ENCODE data around the gene ANKRD18A.
A peak's percentile ranks its signal among the peaks of the same experiment; 100 is the strongest.

ANKRD18A gene

GRCh38 chr9:38642951-38643814 lies 22.8 kb upstream of the ANKRD18A start:
- in situ Hi-C loops (cut with MboI; ENCODE audit: low sequenced_read_pairs) = no loop called here
- Histone ChIP-seq H3K36me3 (replicated peaks) (no peaks in the 10 kb centered on the region), H3K27me3 (ENCODE audit: low read depth) (no peaks in the 10 kb centered on the region), H3K4me3 (no peak overlapping the region), H3K4me1 (no peaks in the 10 kb centered on the region), H3K9me3 (no peaks in the 10 kb centered on the region)
- DNase-seq (ENCODE audit: low spot score in 2 of 2) = no peak

GRCh38 chr9:38641985-38642864 lies 21.8 kb upstream of the ANKRD18A start:
- Histone ChIP-seq H3K4me1 (no peaks in the 10 kb centered on the region), H3K27me3 (ENCODE audit: low read depth) (no peaks in the 10 kb centered on the region), H3K36me3 (replicated peaks) (no peaks in the 10 kb centered on the region), H3K9me3 (no peaks in the 10 kb centered on the region), H3K4me3 (no peak overlapping the region)
- in situ Hi-C loops (cut with MboI; ENCODE audit: low sequenced_read_pairs) = no loop called here
- DNase-seq (ENCODE audit: low spot score in 2 of 2) = peak; percentile 63 to 65

- Histone ChIP-seq H3K27me3 (ENCODE audit: low read depth) (no peaks in the 10 kb centered on the region), H3K4me1 (no peaks in the 10 kb centered on the region), H3K36me3 (replicated peaks) (no peaks in the 10 kb centered on the region), H3K9me3 (no peaks in the 10 kb centered on the region), H3K4me3 (no peak overlapping the region)
- no peak for DNase-seq (ENCODE audit: low spot score in 2 of 2)
- in situ Hi-C loops (cut with MboI; ENCODE audit: low sequenced_read_pairs) = no loop called here
These were observed 20.7 kb upstream of the ANKRD18A start for GRCh38 chr9:38641142-38641541.

GRCh38 chr9:38639577-38639940 lies 19.2 kb upstream of the ANKRD18A start:
- Histone ChIP-seq H3K36me3 (replicated peaks) (no peaks in the 10 kb centered on the region), H3K4me1 (no peaks in the 10 kb centered on the region), H3K27me3 (ENCODE audit: low read depth) (no peaks in the 10 kb centered on the region), H3K4me3 (no peak overlapping the region), H3K9me3 (no peaks in the 10 kb centered on the region)
- DNase-seq (ENCODE audit: low spot score in 2 of 2) = no peak
- in situ Hi-C loops (cut with MboI; ENCODE audit: low sequenced_read_pairs) = loop anchor here (10.0 kb wide), 1 partner anchor 65 kb away; no protein-coding TSS in a partner anchor

- H3K4me1 ChIP-seq = no peaks in the 10 kb centered on the region
- no peaks in the 10 kb centered on the region for H3K27me3 ChIP-seq (ENCODE audit: low read depth)
- no peak for DNase-seq (ENCODE audit: low spot score in 2 of 2)
- no peak overlapping the region for H3K4me3 ChIP-seq
- no peaks in the 10 kb centered on the region for H3K9me3 ChIP-seq
- in situ Hi-C loops (cut with MboI; ENCODE audit: low sequenced_read_pairs) = loop anchor here (10.0 kb wide), 1 partner anchor 66 kb away; no protein-coding TSS in a partner anchor
- no peaks in the 10 kb centered on the region for H3K36me3 ChIP-seq (replicated peaks)
These were observed 18.6 kb upstream of the ANKRD18A start for GRCh38 chr9:38638881-38639576.

GRCh38 chr9:38634315-38634714 lies 13.9 kb upstream of the ANKRD18A start:
- Histone ChIP-seq H3K9me3 (no peaks in the 10 kb centered on the region), H3K36me3 (replicated peaks) (no peaks in the 10 kb centered on the region), H3K27me3 (ENCODE audit: low read depth) (no peaks in the 10 kb centered on the region), H3K4me3 (no peak overlapping the region), H3K4me1 (peaks cover 5% of the 10 kb centered on the region; the same call in 1 of the 2 replicates)
- in situ Hi-C loops (cut with MboI; ENCODE audit: low sequenced_read_pairs) = loop anchor here (10.0 kb wide), 1 partner anchor 70 kb away; no protein-coding TSS in a partner anchor
- no peak for DNase-seq (ENCODE audit: low spot score in 2 of 2)

- H3K4me1 ChIP-seq = peaks cover 5% of the 10 kb centered on the region; the same call in 1 of the 2 replicates
- peaks cover 5% of the 10 kb centered on the region; the same call in 1 of the 2 replicates for H3K9me3 ChIP-seq
- H3K36me3 ChIP-seq (replicated peaks) = no peaks in the 10 kb centered on the region; the same call in none of the 2 replicates
- in situ Hi-C loops (cut with MboI; ENCODE audit: low sequenced_read_pairs) = no loop called here
- no peak overlapping the region for H3K4me3 ChIP-seq
- H3K27me3 ChIP-seq (ENCODE audit: low read depth) = no peaks in the 10 kb centered on the region
- no peak for DNase-seq (ENCODE audit: low spot score in 2 of 2)
These were observed 9.1 kb upstream of the ANKRD18A start for GRCh38 chr9:38629511-38629910.

GRCh38 chr9:38626006-38626405 lies 5.6 kb upstream of the ANKRD18A start:
- Histone ChIP-seq H3K4me1 (no peaks in the 10 kb centered on the region), H3K9me3 (peaks cover 10% of the 10 kb centered on the region), H3K36me3 (replicated peaks) (no peaks in the 10 kb centered on the region; the same call in none of the 2 replicates), H3K4me3 (no peak overlapping the region), H3K27me3 (ENCODE audit: low read depth) (no peaks in the 10 kb centered on the region)
- no peak for DNase-seq (ENCODE audit: low spot score in 2 of 2)
- in situ Hi-C loops (cut with MboI; ENCODE audit: low sequenced_read_pairs) = no loop called here

- H3K27me3 ChIP-seq (ENCODE audit: low read depth) = no peaks in the 10 kb centered on the region
- peak overlapping the region; percentile 65 for H3K4me3 ChIP-seq
- peaks cover 10% of the 10 kb centered on the region for H3K9me3 ChIP-seq
- no peak for DNase-seq (ENCODE audit: low spot score in 2 of 2)
- no peaks in the 10 kb centered on the region; the same call in none of the 2 replicates for H3K36me3 ChIP-seq (replicated peaks)
- in situ Hi-C loops (cut with MboI; ENCODE audit: low sequenced_read_pairs) = no loop called here
- H3K4me1 ChIP-seq = peaks cover 4% of the 10 kb centered on the region; the same call in 1 of the 2 replicates
These were observed 2.6 kb upstream of the ANKRD18A start for GRCh38 chr9:38622951-38623350.

- DNase-seq (ENCODE audit: low spot score in 2 of 2) = peak; percentile 42 to 62
These were observed 1.9 kb upstream of the ANKRD18A start for GRCh38 chr9:38622288-38622674.

GRCh38 chr9:38621434-38622287 lies 1.3 kb upstream of the ANKRD18A start:
- in situ Hi-C loops (cut with MboI; ENCODE audit: low sequenced_read_pairs) = no loop called here
- H3K36me3 ChIP-seq (replicated peaks) = no peaks in the 10 kb centered on the region; the same call in none of the 2 replicates
- H3K4me3 ChIP-seq = peak overlapping the region; percentile 65
- peaks cover 10% of the 10 kb centered on the region; the same call in 1 of the 2 replicates for H3K4me1 ChIP-seq
- H3K9me3 ChIP-seq = peaks cover 10% of the 10 kb centered on the region
- DNase-seq (ENCODE audit: low spot score in 2 of 2) = peak in 1 of 2 experiments; percentile 46
- H3K27me3 ChIP-seq (ENCODE audit: low read depth) = no peaks in the 10 kb centered on the region

More at GRCh38 chr9:38622288-38622674, 1.9 kb upstream of the ANKRD18A start:
- Histone ChIP-seq H3K36me3 (replicated peaks) (no peaks in the 10 kb centered on the region; the same call in none of the 2 replicates), H3K4me3 (peak overlapping the region; percentile 65), H3K4me1 (peaks cover 10% of the 10 kb centered on the region; the same call in 1 of the 2 replicates), H3K9me3 (peaks cover 10% of the 10 kb centered on the region), H3K27me3 (ENCODE audit: low read depth) (no peaks in the 10 kb centered on the region)
- in situ Hi-C loops (cut with MboI; ENCODE audit: low sequenced_read_pairs) = no loop called here
